ENCODE measurements around the gene HMGN4.

Gene HMGN4

GRCh38 chr6:26576929-26577719 is 39.0 kb downstream of the HMGN4 start:
- H3K27ac ChIP-seq (ENCODE audit: insufficient read depth in 1 of 2, low read depth in 1 of 2, low read length in 2 of 2, poor library complexity in 1 of 2, severe bottlenecking in 2 of 2): peak overlapping the region in 1 of 2 experiments; percentile 62
- H3K4me3 ChIP-seq (ENCODE audit: control insufficient read depth in 1 of 7, extremely low read depth in 1 of 7, insufficient read depth in 4 of 7, low read depth in 2 of 7, low read length in 6 of 7): peak overlapping the region in 6 of 7 experiments; percentile 49 to 87 (median 64)
- ChIA-PET CTCF (interaction anchor here (1.0 to 19.1 kb wide), 2 partner anchors 9 to 15 kb away, joined by 3 to 182 read pairs; partner anchors contain the start of gene ABT1), POLR2A (no interaction called here)
- peaks cover 0 to 23% (median 9%) of the 10 kb centered on the region in 4 experiments for H3K4me1 ChIP-seq (ENCODE audit: control extremely low read depth in 1 of 4, control insufficient read depth in 4 of 4, insufficient read depth in 4 of 4, low read length in 3 of 4)
- DNase-seq: peak; percentile 74 to 78 (median 77)
- peaks cover 0 to 9% (median 2%) of the 10 kb centered on the region in 5 experiments for H3K27me3 ChIP-seq (replicated peaks in 2 of 5; ENCODE audit: control insufficient read depth in 4 of 5, insufficient read depth in 5 of 5, low read length in 4 of 5)
- under 1% methylated on average over 11 of the region's 31 CpGs for WGBS (ENCODE audit: insufficient coverage)
- peaks cover 0 to 10% (median 6%) of the 10 kb centered on the region in 5 experiments for H3K9me3 ChIP-seq (ENCODE audit: control extremely low read depth in 1 of 5, control insufficient read depth in 4 of 5, insufficient read depth in 2 of 5, low read depth in 1 of 5, low read length in 4 of 5)
- no peaks in the 10 kb centered on the region for H3K36me3 ChIP-seq (ENCODE audit: control insufficient read depth in 4 of 4, insufficient read depth in 4 of 4, low read length in 3 of 4)

DNA sequence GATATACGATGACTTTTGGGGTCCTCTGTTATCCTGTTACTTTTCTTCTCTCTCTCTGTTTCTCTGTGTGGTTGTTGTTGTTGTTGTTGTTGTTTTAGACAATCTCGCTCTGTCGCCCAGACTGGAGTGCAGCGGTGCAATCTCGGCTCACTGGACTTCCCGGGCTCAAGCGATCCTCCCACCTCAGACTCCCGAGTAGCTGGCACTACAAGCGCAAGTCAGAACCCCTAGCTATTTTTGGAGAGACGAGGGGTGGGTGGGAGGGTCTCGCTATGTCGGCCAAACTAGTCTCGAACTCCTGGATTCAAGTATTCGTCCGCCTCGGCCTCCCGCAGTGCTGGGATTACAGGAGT is 39.5 kb downstream of the HMGN4 start:
- Histone ChIP-seq H3K27me3 (replicated peaks in 2 of 5; ENCODE audit: control insufficient read depth in 4 of 5, insufficient read depth in 5 of 5, low read length in 4 of 5) (peaks cover 0 to 9% (median 4%) of the 10 kb centered on the region in 5 experiments), H3K4me3 (ENCODE audit: control insufficient read depth in 1 of 7, extremely low read depth in 1 of 7, insufficient read depth in 4 of 7, low read depth in 2 of 7, low read length in 6 of 7) (peak overlapping the region in 6 of 7 experiments; percentile 49 to 87 (median 64)), H3K4me1 (ENCODE audit: control extremely low read depth in 1 of 4, control insufficient read depth in 4 of 4, insufficient read depth in 4 of 4, low read length in 3 of 4) (peaks cover 0 to 20% (median 9%) of the 10 kb centered on the region in 4 experiments), H3K36me3 (ENCODE audit: control insufficient read depth in 4 of 4, insufficient read depth in 4 of 4, low read length in 3 of 4) (no peaks in the 10 kb centered on the region), H3K27ac (ENCODE audit: insufficient read depth in 1 of 2, low read depth in 1 of 2, low read length in 2 of 2, poor library complexity in 1 of 2, severe bottlenecking in 2 of 2) (no peak overlapping the region), H3K9me3 (ENCODE audit: control extremely low read depth in 1 of 5, control insufficient read depth in 4 of 5, insufficient read depth in 2 of 5, low read depth in 1 of 5, low read length in 4 of 5) (peaks cover 0 to 10% (median 6%) of the 10 kb centered on the region in 5 experiments)
- 61% methylated on average over 7 of the region's 17 CpGs for WGBS (ENCODE audit: insufficient coverage)
- CTCF ChIA-PET: interaction anchor here (1.0 to 19.1 kb wide), 2 partner anchors 10 to 14 kb away, joined by 3 to 182 read pairs; partner anchors contain the start of gene ABT1
- POLR2A ChIA-PET: no interaction called here
- no peak for DNase-seq

- H3K4me3 ChIP-seq (ENCODE audit: control insufficient read depth in 1 of 7, extremely low read depth in 1 of 7, insufficient read depth in 4 of 7, low read depth in 2 of 7, low read length in 6 of 7): no peak overlapping the region
- CTCF ChIA-PET: interaction anchor here (19.1 kb wide), 1 partner anchor 13 kb away, joined by 182 read pairs; the partner anchor contains the start of gene ABT1
- no peaks in the 10 kb centered on the region for H3K36me3 ChIP-seq (ENCODE audit: control insufficient read depth in 4 of 4, insufficient read depth in 4 of 4, low read length in 3 of 4)
- peaks cover 0 to 15% (median 6%) of the 10 kb centered on the region in 5 experiments for H3K27me3 ChIP-seq (replicated peaks in 2 of 5; ENCODE audit: control insufficient read depth in 4 of 5, insufficient read depth in 5 of 5, low read length in 4 of 5)
- DNase-seq: no peak
- H3K27ac ChIP-seq (ENCODE audit: insufficient read depth in 1 of 2, low read depth in 1 of 2, low read length in 2 of 2, poor library complexity in 1 of 2, severe bottlenecking in 2 of 2): no peak overlapping the region
- H3K4me1 ChIP-seq (ENCODE audit: control extremely low read depth in 1 of 4, control insufficient read depth in 4 of 4, insufficient read depth in 4 of 4, low read length in 3 of 4): peaks cover 0 to 16% (median 8%) of the 10 kb centered on the region in 4 experiments
- POLR2A ChIA-PET: no interaction called here
- WGBS (ENCODE audit: insufficient coverage): no CpG with 5 or more reads among the region's 6 CpGs
- H3K9me3 ChIP-seq (ENCODE audit: control extremely low read depth in 1 of 5, control insufficient read depth in 4 of 5, insufficient read depth in 2 of 5, low read depth in 1 of 5, low read length in 4 of 5): peaks cover 0 to 10% (median 6%) of the 10 kb centered on the region in 5 experiments
These were observed 40.1 kb downstream of the HMGN4 start for GRCh38 chr6:26578279-26578678.

DNA sequence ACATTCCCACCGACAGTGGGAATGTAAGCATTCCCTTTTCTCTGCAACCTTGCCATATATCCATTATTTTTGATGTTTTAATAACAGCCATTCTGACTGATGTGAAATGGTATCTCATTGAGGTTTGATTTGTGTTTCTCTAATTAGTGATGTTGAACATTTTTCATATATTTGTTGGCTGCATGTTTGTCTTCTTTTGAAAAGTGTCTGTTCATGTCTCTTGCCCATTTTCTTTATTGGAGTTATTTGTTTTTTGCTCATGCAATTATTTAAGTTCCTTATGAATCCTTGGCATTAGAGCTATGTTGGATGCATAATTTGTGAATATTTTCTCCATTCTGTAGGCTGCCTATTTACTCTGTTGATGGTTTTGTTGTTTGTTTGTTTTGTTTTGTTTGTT is 40.6 kb downstream of the HMGN4 start:
- no peak overlapping the region for H3K27ac ChIP-seq (ENCODE audit: insufficient read depth in 1 of 2, low read depth in 1 of 2, low read length in 2 of 2, poor library complexity in 1 of 2, severe bottlenecking in 2 of 2)
- CTCF ChIA-PET: interaction anchor here (19.1 kb wide), 1 partner anchor 13 kb away, joined by 182 read pairs; the partner anchor contains the start of gene ABT1
- no CpG with 5 or more reads among the region's 1 CpG for WGBS (ENCODE audit: insufficient coverage)
- peaks cover 0 to 16% (median 8%) of the 10 kb centered on the region in 4 experiments for H3K4me1 ChIP-seq (ENCODE audit: control extremely low read depth in 1 of 4, control insufficient read depth in 4 of 4, insufficient read depth in 4 of 4, low read length in 3 of 4)
- no peak for DNase-seq
- H3K36me3 ChIP-seq (ENCODE audit: control insufficient read depth in 4 of 4, insufficient read depth in 4 of 4, low read length in 3 of 4): no peaks in the 10 kb centered on the region
- no peak overlapping the region for H3K4me3 ChIP-seq (ENCODE audit: control insufficient read depth in 1 of 7, extremely low read depth in 1 of 7, insufficient read depth in 4 of 7, low read depth in 2 of 7, low read length in 6 of 7)
- H3K9me3 ChIP-seq (ENCODE audit: control extremely low read depth in 1 of 5, control insufficient read depth in 4 of 5, insufficient read depth in 2 of 5, low read depth in 1 of 5, low read length in 4 of 5): peaks cover 0 to 10% (median 6%) of the 10 kb centered on the region in 5 experiments
- POLR2A ChIA-PET: no interaction called here
- peaks cover 0 to 17% (median 10%) of the 10 kb centered on the region in 5 experiments for H3K27me3 ChIP-seq (replicated peaks in 2 of 5; ENCODE audit: control insufficient read depth in 4 of 5, insufficient read depth in 5 of 5, low read length in 4 of 5)

GRCh38 chr6:26581164-26581915 is 43.2 kb downstream of the HMGN4 start:
- H3K36me3 ChIP-seq (ENCODE audit: control insufficient read depth in 4 of 4, insufficient read depth in 4 of 4, low read length in 3 of 4): no peaks in the 10 kb centered on the region
- peaks cover 0 to 10% (median 6%) of the 10 kb centered on the region in 5 experiments for H3K9me3 ChIP-seq (ENCODE audit: control extremely low read depth in 1 of 5, control insufficient read depth in 4 of 5, insufficient read depth in 2 of 5, low read depth in 1 of 5, low read length in 4 of 5)
- WGBS (ENCODE audit: insufficient coverage): 76% methylated on average over 3 of the region's 4 CpGs

GRCh38 chr6:26588965-26589364 is 50.8 kb downstream of the HMGN4 start:
- WGBS (ENCODE audit: insufficient coverage): 97% methylated on average over 11 of the region's 21 CpGs
- no peaks in the 10 kb centered on the region for H3K9me3 ChIP-seq (ENCODE audit: control extremely low read depth in 1 of 5, control insufficient read depth in 4 of 5, insufficient read depth in 2 of 5, low read depth in 1 of 5, low read length in 4 of 5)
- no peaks in the 10 kb centered on the region for H3K36me3 ChIP-seq (ENCODE audit: control insufficient read depth in 4 of 4, insufficient read depth in 4 of 4, low read length in 3 of 4)
- peaks cover 5 to 32% (median 19%) of the 10 kb centered on the region in 5 experiments for H3K27me3 ChIP-seq (replicated peaks in 2 of 5; ENCODE audit: control insufficient read depth in 4 of 5, insufficient read depth in 5 of 5, low read length in 4 of 5)
- H3K4me1 ChIP-seq (ENCODE audit: control extremely low read depth in 1 of 4, control insufficient read depth in 4 of 4, insufficient read depth in 4 of 4, low read length in 3 of 4): no peaks in the 10 kb centered on the region
- CTCF ChIA-PET: interaction anchor here (0.9 to 10.1 kb wide), 2 partner anchors 12 to 247 kb away, joined by 3 to 182 read pairs; no protein-coding TSS in a partner anchor
- H3K4me3 ChIP-seq (ENCODE audit: control insufficient read depth in 1 of 7, extremely low read depth in 1 of 7, insufficient read depth in 4 of 7, low read depth in 2 of 7, low read length in 6 of 7): no peak overlapping the region
- POLR2A ChIA-PET: no interaction called here
- no peak for DNase-seq
- no peak overlapping the region for H3K27ac ChIP-seq (ENCODE audit: insufficient read depth in 1 of 2, low read depth in 1 of 2, low read length in 2 of 2, poor library complexity in 1 of 2, severe bottlenecking in 2 of 2)

More at GRCh38 chr6:26581164-26581915, 43.2 kb downstream of the HMGN4 start:
- CTCF ChIA-PET: interaction anchor here (1.0 to 19.1 kb wide), 3 partner anchors 10 to 17 kb away, joined by 3 to 182 read pairs (median 4); partner anchors contain the start of gene ABT1
- DNase-seq: no peak
- Histone ChIP-seq H3K27me3 (replicated peaks in 2 of 5; ENCODE audit: control insufficient read depth in 4 of 5, insufficient read depth in 5 of 5, low read length in 4 of 5) (peaks cover 2 to 23% (median 12%) of the 10 kb centered on the region in 5 experiments), H3K4me1 (ENCODE audit: control extremely low read depth in 1 of 4, control insufficient read depth in 4 of 4, insufficient read depth in 4 of 4, low read length in 3 of 4) (peaks cover 0 to 13% (median 8%) of the 10 kb centered on the region in 4 experiments), H3K27ac (ENCODE audit: insufficient read depth in 1 of 2, low read depth in 1 of 2, low read length in 2 of 2, poor library complexity in 1 of 2, severe bottlenecking in 2 of 2) (no peak overlapping the region), H3K4me3 (ENCODE audit: control insufficient read depth in 1 of 7, extremely low read depth in 1 of 7, insufficient read depth in 4 of 7, low read depth in 2 of 7, low read length in 6 of 7) (no peak overlapping the region)
- POLR2A ChIA-PET: interaction anchor here (1.0 kb wide), 1 partner anchor 11 kb away, joined by 3 read pairs; no protein-coding TSS in a partner anchor

Measured in common myeloid progenitor, CD34-positive (primary cell).